ENCODE results near the gene MARCHF4.

- TF ChIP-seq SMC3 (IDR thresholded peaks at IDR 0.05; ENCODE audit: low read depth, low read length) (no peak), RAD21 (IDR thresholded peaks at IDR 0.05; ENCODE audit: low read length) (no peak), RCOR1 (IDR thresholded peaks at IDR 0.05; ENCODE audit: insufficient replicate concordance, low read length) (no peak), POLR2A (IDR thresholded peaks at IDR 0.05; ENCODE audit: low read depth, low read length) (no peak), CTCF (conservative IDR thresholded peaks at IDR 0.05; ENCODE audit: low read depth, low read length) (no peak), MXI1 (IDR thresholded peaks at IDR 0.05; ENCODE audit: borderline replicate concordance, low read depth, low read length) (no peak), MAFK (IDR thresholded peaks at IDR 0.05; ENCODE audit: low read depth, low read length) (no peak), USF2 (IDR thresholded peaks at IDR 0.05; ENCODE audit: low read depth, low read length) (no peak), BHLHE40 (IDR thresholded peaks at IDR 0.05; ENCODE audit: low read depth, low read length) (no peak), MAZ (IDR thresholded peaks at IDR 0.05; ENCODE audit: borderline replicate concordance, low read depth, low read length) (no peak), CEBPB (IDR thresholded peaks at IDR 0.05; ENCODE audit: low read depth, low read length) (no peak), CHD1 (IDR thresholded peaks at IDR 0.05; ENCODE audit: low read depth, low read length) (no peak)
Observed at GRCh38 chr2:216406826-216407225, 34.5 kb upstream of the MARCHF4 start.

All from IMR-90 (cell line).